Activated T-helper 2 cell treated with anti-CD3 and anti-CD28 coated beads, Interferon-gamma antibody, Interleukin-2, Interleukin-4, amounts not matched to agents 10 μg/mL and 5 μg/mL and 100 μg/mL, durations not matched to agents 14 hours and 24 hours and 36 hours (primary cell): Measurements from ENCODE around the gene GPRC5B. TPM values are rescaled to one million over a fixed set of nuclear protein-coding genes. Genes with fewer than 3 reads are reported as not detected.

ENCODE experiments used
- DNase-seq: peaks from one replicate; pipeline ENCODE4 v3.0.0; 2021; ENCODE audit warnings: low spot score
- H3K27ac Mint-ChIP-seq: one replicate; pipeline ENCODE4 v1.8.0; 2021; ENCODE audit warnings: mixed read lengths
- H3K27me3 Mint-ChIP-seq: one replicate; pipeline ENCODE4 v1.8.0; 2021; ENCODE audit warnings: low read depth, mixed read lengths
- H3K36me3 Mint-ChIP-seq: one replicate; pipeline ENCODE4 v1.8.0; 2021; ENCODE audit warnings: low read depth, mixed read lengths
- H3K4me1 Mint-ChIP-seq: one replicate; pipeline ENCODE4 v1.8.0; 2021; ENCODE audit warnings: low read depth, mixed read lengths
- H3K4me3 Mint-ChIP-seq: one replicate; pipeline ENCODE4 v1.8.0; 2021; ENCODE audit warnings: low read depth, mild to moderate bottlenecking, moderate library complexity, mixed read lengths
- H3K9me3 Mint-ChIP-seq: one replicate; pipeline ENCODE4 v1.8.0; 2021; ENCODE audit warnings: mixed read lengths
- intact Hi-C: fragments of 100-400 bp; cut with micrococcal nuclease; formaldehyde crosslinking; loops from one replicate; pipeline ENCODE4 v1.15.1; 2023
- total RNA-seq: library from RNA; stranded (reverse); gene quantifications from 2 replicates; pipeline ENCODE4 v1.2.3, GENCODE V29; 2022

The GPRC5B gene
- total RNA-seq, 1 donor from 2014 or later: not detected

DNA sequence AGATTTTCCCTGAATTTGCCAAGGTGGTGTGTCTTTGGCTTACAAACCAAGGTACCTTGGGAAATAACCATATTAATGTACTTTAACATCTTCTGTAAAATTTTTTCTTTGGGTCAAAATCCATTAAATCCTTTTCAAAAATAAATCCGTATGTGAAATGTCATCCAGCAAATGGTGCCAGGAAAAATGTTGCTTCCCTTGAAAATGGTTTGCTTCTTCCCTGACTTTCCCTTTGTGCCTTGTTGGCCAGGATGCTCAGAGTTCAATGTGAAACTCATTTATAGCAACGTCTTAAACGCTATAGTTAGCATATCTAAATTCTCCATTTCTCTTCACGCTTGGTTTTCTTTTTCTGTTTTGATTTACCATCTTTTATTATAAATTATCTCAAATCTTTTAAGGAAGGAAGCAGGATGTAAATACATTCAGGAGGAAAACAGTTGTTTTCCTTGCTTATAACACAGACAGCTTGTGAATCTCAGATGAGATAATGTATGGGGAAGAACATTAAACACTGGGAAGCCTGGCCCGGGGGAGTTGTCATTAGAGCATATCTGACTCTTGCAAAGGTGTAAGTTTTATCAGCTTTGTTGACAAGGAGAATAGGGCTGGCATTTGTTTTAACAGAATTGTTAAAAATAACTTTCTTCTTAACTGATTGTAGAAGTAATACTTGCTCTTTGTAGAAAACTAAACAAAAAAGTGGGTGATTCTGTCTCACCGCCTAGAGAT is 42.1 kb downstream of the GPRC5B start:
- H3K27ac Mint-ChIP-seq: no peak overlapping the region
- no peak for DNase-seq
- H3K36me3 Mint-ChIP-seq: no peaks in the 10 kb centered on the region
- no peaks in the 10 kb centered on the region for H3K9me3 Mint-ChIP-seq
- no peaks in the 10 kb centered on the region for H3K27me3 Mint-ChIP-seq
- no peak overlapping the region for H3K4me3 Mint-ChIP-seq
- intact Hi-C loops: no loop called here
- H3K4me1 Mint-ChIP-seq: no peaks in the 10 kb centered on the region

DNA sequence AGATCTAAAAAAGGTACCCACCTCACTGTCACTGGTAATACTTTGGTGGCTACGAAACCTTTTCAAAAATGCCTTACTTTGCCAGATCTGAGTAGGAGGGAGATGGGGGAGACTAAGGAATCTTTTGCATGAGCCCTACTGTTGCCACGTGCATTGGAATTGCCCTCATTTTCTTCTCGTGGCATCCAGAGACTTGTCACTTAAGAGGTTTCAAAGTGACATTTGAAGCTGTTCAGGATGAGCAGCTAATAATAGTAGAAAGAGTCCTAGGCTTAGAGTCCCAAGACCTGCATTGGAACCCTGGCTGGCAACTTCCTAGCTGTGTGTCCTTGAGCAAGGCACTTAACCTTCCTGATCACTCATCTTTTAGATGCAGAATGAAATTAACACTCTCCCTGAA is 43.5 kb downstream of the GPRC5B start:
- Mint-ChIP-seq H3K9me3 (no peaks in the 10 kb centered on the region), H3K27me3 (no peaks in the 10 kb centered on the region), H3K36me3 (no peaks in the 10 kb centered on the region), H3K27ac (no peak overlapping the region), H3K4me1 (no peaks in the 10 kb centered on the region), H3K4me3 (no peak overlapping the region)
- no peak for DNase-seq
- intact Hi-C loops: no loop called here

GRCh38 chr16:19840524-19841110 is 44.0 kb downstream of the GPRC5B start:
- Mint-ChIP-seq H3K36me3 (no peaks in the 10 kb centered on the region), H3K4me3 (no peak overlapping the region), H3K9me3 (no peaks in the 10 kb centered on the region), H3K27ac (no peak overlapping the region), H3K4me1 (no peaks in the 10 kb centered on the region), H3K27me3 (no peaks in the 10 kb centered on the region)
- intact Hi-C loops: no loop called here
- DNase-seq: no peak

DNA sequence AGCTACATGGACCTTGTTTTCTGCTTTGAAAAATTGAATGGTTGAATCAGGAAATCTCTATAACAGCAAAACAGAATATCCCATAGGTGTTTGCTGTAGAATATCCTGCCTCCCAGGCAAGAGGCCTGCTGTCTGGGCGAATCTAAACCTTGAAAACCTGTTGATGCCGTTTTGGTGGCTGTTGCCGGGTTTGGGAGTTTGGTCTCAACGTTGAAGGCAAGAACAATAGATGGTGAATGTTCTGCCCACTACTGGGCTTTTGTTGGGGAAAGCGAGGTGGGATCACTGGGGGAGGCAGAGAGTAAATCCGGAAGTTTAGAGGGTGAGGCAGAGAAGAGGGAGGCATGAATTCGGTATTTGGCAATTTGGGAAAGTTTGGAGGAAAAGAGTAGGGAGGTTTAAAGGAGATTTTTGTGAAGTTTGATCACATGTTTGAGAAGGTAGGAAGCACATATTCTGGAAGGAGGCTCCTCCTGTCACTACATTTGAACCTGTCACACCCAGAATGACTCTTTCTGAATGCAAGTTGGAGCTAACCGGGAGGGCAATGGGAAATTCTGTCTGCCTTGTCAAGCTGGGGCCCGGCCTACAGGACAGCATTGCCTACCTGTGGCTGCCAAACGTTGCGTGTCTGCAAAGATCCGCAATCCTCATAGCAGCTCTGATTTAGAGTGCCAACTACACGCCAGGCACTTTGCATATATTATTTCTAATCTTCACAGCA is 46.5 kb downstream of the GPRC5B start:
- intact Hi-C loops: no loop called here
- Mint-ChIP-seq H3K36me3 (no peaks in the 10 kb centered on the region), H3K9me3 (no peaks in the 10 kb centered on the region), H3K4me3 (no peak overlapping the region), H3K27me3 (no peaks in the 10 kb centered on the region), H3K27ac (no peak overlapping the region), H3K4me1 (no peaks in the 10 kb centered on the region)
- no peak for DNase-seq

DNA sequence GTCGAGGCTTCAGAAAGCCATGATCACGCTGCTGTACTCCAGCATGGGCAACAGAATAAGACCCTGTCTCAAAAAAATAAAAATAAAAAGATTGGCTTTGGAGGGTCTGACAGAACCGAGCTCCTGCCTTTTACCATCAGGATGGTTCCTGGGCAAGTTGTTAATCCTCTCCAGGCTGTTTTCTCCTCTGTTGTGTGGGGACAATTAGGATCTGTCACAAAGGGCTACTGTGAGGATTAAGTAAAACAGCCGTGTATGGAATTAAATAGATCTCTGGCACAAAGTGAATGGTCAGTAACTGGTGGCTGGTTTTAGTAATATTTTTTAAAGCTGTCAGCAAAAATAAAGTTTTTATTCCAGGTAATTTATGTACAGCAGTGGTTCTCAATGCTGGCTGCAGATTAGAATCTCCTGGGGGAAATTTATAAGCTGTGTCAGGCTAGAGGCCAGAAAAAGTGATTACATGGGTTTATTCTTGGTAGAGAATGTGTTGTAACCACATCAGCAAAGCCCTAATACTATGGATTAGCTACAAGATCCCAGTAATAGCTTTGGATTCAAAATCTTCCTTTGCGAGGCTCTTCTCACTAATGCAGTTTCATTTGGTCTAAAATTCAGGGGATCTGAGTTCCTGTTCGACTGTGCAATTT is 47.2 kb downstream of the GPRC5B start:
- H3K4me1 Mint-ChIP-seq: no peaks in the 10 kb centered on the region
- intact Hi-C loops: no loop called here
- H3K9me3 Mint-ChIP-seq: no peaks in the 10 kb centered on the region

DNA sequence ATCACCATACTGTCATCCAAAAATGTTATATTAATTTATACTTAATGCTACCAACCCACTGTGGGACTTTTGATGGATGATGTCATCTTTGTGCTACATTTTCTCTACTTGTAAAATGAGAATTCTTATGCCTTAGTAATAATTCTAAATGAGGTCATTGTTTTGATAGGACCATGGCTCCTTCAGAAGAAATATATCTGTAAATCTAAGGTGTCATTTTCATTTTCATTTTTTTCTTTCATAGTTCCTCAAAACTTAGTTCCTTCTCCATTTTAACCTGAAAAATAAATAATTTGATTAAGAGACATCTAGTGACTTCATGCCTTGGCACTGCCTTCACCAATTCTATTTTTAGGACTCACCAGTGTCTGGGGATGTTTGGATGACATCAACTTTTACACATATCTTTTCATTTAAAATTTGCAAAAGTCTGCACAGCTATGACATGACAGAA is 48.7 kb downstream of the GPRC5B start:
- H3K4me3 Mint-ChIP-seq: no peak overlapping the region
- H3K9me3 Mint-ChIP-seq: no peaks in the 10 kb centered on the region
- DNase-seq: no peak
- no peaks in the 10 kb centered on the region for H3K36me3 Mint-ChIP-seq
- intact Hi-C loops: no loop called here
- no peaks in the 10 kb centered on the region for H3K4me1 Mint-ChIP-seq
- no peaks in the 10 kb centered on the region for H3K27me3 Mint-ChIP-seq
- H3K27ac Mint-ChIP-seq: no peak overlapping the region

More for the DNA sequence above, 47.2 kb downstream of the GPRC5B start:
- no peak overlapping the region for H3K27ac Mint-ChIP-seq
- H3K27me3 Mint-ChIP-seq: no peaks in the 10 kb centered on the region
- no peak overlapping the region for H3K4me3 Mint-ChIP-seq
- H3K36me3 Mint-ChIP-seq: no peaks in the 10 kb centered on the region
- no peak for DNase-seq

- no peak for DNase-seq
- H3K27me3 Mint-ChIP-seq: no peaks in the 10 kb centered on the region
- no peaks in the 10 kb centered on the region for H3K4me1 Mint-ChIP-seq
- no peaks in the 10 kb centered on the region for H3K36me3 Mint-ChIP-seq
- intact Hi-C loops: no loop called here
- H3K27ac Mint-ChIP-seq: no peak overlapping the region
- H3K4me3 Mint-ChIP-seq: no peak overlapping the region
- H3K9me3 Mint-ChIP-seq: no peaks in the 10 kb centered on the region
Observed at GRCh38 chr16:19835196-19835595, 49.5 kb downstream of the GPRC5B start.

GRCh38 chr16:19833581-19833980 is 51.1 kb downstream of the GPRC5B start:
- Mint-ChIP-seq H3K36me3 (no peaks in the 10 kb centered on the region), H3K4me1 (no peaks in the 10 kb centered on the region), H3K27me3 (no peaks in the 10 kb centered on the region), H3K9me3 (no peaks in the 10 kb centered on the region), H3K4me3 (no peak overlapping the region), H3K27ac (no peak overlapping the region)
- intact Hi-C loops: no loop called here
- DNase-seq: no peak

GRCh38 chr16:19833176-19833575 is 51.5 kb downstream of the GPRC5B start:
- intact Hi-C loops: no loop called here
- no peak for DNase-seq
- Mint-ChIP-seq H3K4me3 (no peak overlapping the region), H3K36me3 (no peaks in the 10 kb centered on the region), H3K4me1 (no peaks in the 10 kb centered on the region), H3K27me3 (no peaks in the 10 kb centered on the region), H3K27ac (no peak overlapping the region), H3K9me3 (no peaks in the 10 kb centered on the region)

GRCh38 chr16:19831678-19832077 is 53.0 kb downstream of the GPRC5B start:
- no peaks in the 10 kb centered on the region for H3K36me3 Mint-ChIP-seq
- H3K4me3 Mint-ChIP-seq: no peak overlapping the region
- no peaks in the 10 kb centered on the region for H3K9me3 Mint-ChIP-seq
- no peak overlapping the region for H3K27ac Mint-ChIP-seq
- no peaks in the 10 kb centered on the region for H3K4me1 Mint-ChIP-seq
- no peaks in the 10 kb centered on the region for H3K27me3 Mint-ChIP-seq
- intact Hi-C loops: no loop called here
- no peak for DNase-seq

DNA sequence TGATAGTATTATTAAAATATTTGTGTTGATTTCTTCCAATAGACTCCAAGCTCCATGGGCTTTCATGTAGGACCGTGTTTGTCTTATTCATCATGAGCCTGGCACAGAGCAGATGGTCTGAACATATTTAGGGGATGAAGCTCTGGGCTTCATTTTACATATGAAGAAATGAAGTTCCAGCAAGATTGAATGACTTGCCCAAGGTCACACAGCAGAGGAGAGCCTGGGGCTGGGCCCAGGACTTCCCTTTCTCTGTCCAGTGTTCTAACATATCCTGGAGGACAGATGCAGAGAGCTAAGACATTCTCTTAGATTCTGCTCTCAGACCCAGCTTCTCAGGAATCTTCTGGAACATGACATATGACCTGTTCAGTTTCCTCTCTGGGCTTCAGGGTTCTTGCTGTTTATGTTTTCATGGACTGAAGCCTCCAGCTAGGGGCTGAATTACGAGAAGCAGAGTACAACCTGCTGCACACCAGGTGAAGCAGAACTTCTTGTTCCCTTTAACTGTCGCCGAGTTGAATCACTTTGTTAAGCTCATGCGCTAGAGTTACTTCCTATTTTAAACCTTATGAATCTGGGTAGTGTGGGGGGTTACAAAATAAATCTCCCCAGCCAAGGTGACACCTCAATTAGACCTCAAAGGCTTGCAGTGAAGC is 53.6 kb downstream of the GPRC5B start:
- no peaks in the 10 kb centered on the region for H3K27me3 Mint-ChIP-seq
- no peaks in the 10 kb centered on the region for H3K9me3 Mint-ChIP-seq
- H3K4me1 Mint-ChIP-seq: no peaks in the 10 kb centered on the region
- H3K27ac Mint-ChIP-seq: no peak overlapping the region
- H3K36me3 Mint-ChIP-seq: no peaks in the 10 kb centered on the region
- intact Hi-C loops: no loop called here
- DNase-seq: no peak
- H3K4me3 Mint-ChIP-seq: no peak overlapping the region

DNA sequence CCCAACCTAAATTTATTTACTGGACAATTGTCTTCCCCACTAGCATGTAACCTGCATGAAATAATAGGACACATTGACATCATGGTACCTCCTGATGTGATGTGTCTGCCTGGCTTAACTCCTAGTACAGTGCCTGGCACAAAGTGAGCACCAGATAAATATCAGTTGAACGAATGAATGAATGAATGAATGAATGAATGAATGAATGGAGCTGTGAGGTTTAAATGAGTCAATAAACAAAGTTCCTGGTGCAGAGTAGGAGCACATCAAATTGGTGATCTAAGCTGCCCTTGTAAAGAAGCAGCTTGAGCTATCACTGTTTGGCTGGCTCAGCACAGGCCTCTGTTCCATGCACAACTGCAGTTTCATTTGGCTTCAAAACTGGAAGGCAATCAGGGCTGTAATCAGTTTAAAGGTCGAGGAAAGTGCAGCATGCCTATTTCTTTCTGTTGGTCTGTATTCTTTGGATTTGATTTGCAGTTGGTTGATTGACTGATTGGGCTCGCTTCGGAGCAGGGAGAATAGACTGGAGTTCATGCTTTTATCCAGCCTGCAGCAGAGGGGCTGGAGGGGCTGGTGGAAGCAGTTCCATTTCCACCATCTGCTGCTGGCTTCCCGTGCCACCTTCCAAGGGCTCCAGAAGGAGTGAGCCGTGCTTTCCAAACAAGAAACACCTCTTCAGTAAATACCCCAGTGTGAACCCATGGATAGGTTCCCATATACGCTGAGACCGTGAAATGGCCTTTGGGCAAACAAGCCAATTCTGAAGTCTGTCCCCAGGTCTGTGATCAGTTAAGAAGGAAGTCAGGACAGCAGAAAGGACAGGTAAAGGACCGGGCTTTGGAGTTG is 54.6 kb downstream of the GPRC5B start:
- Mint-ChIP-seq H3K4me3 (no peak overlapping the region), H3K4me1 (no peaks in the 10 kb centered on the region), H3K27ac (no peak overlapping the region), H3K9me3 (no peaks in the 10 kb centered on the region), H3K36me3 (no peaks in the 10 kb centered on the region), H3K27me3 (no peaks in the 10 kb centered on the region)
- no peak for DNase-seq
- intact Hi-C loops: no loop called here
